ENCODE results near the gene ATP6AP1.
"Not testable (repeated sequence)": the region's sequence is repeated elsewhere in the genome, so short reads cannot be mapped to it uniquely, and the experiment has no call there.

Gene ATP6AP1

DNA sequence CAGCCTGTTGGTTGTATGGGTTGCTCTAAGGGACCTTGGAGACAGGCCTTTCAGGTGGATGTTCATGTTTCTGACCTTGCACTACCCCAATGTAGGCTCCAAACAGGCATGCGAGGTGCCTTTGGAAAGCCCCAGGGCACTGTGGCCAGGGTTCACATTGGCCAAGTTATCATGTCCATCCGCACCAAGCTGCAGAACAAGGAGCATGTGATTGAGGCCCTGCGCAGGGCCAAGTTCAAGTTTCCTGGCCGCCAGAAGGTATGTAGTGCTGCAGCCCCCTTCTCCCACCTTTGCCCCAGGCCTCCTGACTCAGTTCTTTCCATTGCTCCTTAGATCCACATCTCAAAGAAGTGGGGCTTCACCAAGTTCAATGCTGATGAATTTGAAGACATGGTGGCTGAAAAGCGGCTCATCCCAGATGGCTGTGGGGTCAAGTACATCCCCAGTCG is 28.1 kb upstream of the ATP6AP1 start:
- H2BK120ac ChIP-seq (ENCODE audit: low read depth, low read length); H2BK5ac ChIP-seq (ENCODE audit: low read depth, low read length, poor library complexity, severe bottlenecking); H4K8ac ChIP-seq (ENCODE audit: low read length); H3K79me1 ChIP-seq (replicated peaks; ENCODE audit: low read length, poor library complexity, severe bottlenecking); H2BK15ac ChIP-seq (ENCODE audit: low read depth, poor library complexity, severe bottlenecking); H3K4me1 ChIP-seq (ENCODE audit: control insufficient read depth, insufficient read depth, low read depth, low read length); H2AFZ ChIP-seq (ENCODE audit: low read depth, low read length); H3K18ac ChIP-seq (ENCODE audit: low read depth in 1 of 2, low read length in 2 of 2); H3K9me3 ChIP-seq (ENCODE audit: control insufficient read depth, low read length); H4K91ac ChIP-seq (ENCODE audit: low read length); H2AK5ac ChIP-seq (ENCODE audit: low read length, severe bottlenecking); H3K27ac ChIP-seq (ENCODE audit: low read length, poor library complexity, severe bottlenecking); H3K14ac ChIP-seq (ENCODE audit: low read length in 2 of 2); H3K4ac ChIP-seq (ENCODE audit: low read depth in 1 of 2, low read length in 2 of 2); H3K23ac ChIP-seq (ENCODE audit: low read length in 2 of 2); H3K27me3 ChIP-seq (ENCODE audit: control insufficient read depth in 1 of 2, insufficient read depth in 1 of 2, low read length in 2 of 2); DNase-seq; H2BK12ac ChIP-seq (ENCODE audit: low read length in 2 of 2): not testable (repeated sequence)
- WGBS, result 75% methylated on average over 1 of the region's 6 CpGs
- H3K36me3 ChIP-seq (ENCODE audit: control insufficient read depth in 1 of 2, insufficient read depth in 2 of 2, low read depth in 1 of 2, low read length in 2 of 2), result peaks cover 32 to 46% of the 10 kb centered on the region in 2 experiments
- H3K4me2 ChIP-seq (ENCODE audit: low read length, poor library complexity, severe bottlenecking), result peak overlapping the region; percentile 59
- H3K4me3 ChIP-seq (ENCODE audit: insufficient read depth in 1 of 2, low read depth in 1 of 2, low read length in 2 of 2), result peak overlapping the region in 1 of 2 experiments; percentile 84
- H3K9ac ChIP-seq (ENCODE audit: low read length), result peak overlapping the region; percentile 99

GRCh38 chrX:154401045-154401799 is 27.3 kb upstream of the ATP6AP1 start:
- Histone ChIP-seq H3K36me3 (ENCODE audit: control insufficient read depth in 1 of 2, insufficient read depth in 2 of 2, low read depth in 1 of 2, low read length in 2 of 2) (peaks cover 32 to 46% of the 10 kb centered on the region in 2 experiments), H2AK5ac (ENCODE audit: low read length, severe bottlenecking) (no peak overlapping the region), H3K14ac (ENCODE audit: low read length in 2 of 2) (no peak overlapping the region), H3K4ac (ENCODE audit: low read depth in 1 of 2, low read length in 2 of 2) (no peak overlapping the region), H3K9ac (ENCODE audit: low read length) (peak overlapping the region; percentile 99), H2BK120ac (ENCODE audit: low read depth, low read length) (no peak overlapping the region), H3K9me3 (ENCODE audit: control insufficient read depth, low read length) (peaks cover 8% of the 10 kb centered on the region), H2BK15ac (ENCODE audit: low read depth, poor library complexity, severe bottlenecking) (no peak overlapping the region), H2BK12ac (ENCODE audit: low read length in 2 of 2) (no peak overlapping the region), H3K79me1 (replicated peaks; ENCODE audit: low read length, poor library complexity, severe bottlenecking) (no peaks in the 10 kb centered on the region), H3K27me3 (ENCODE audit: control insufficient read depth in 1 of 2, insufficient read depth in 1 of 2, low read length in 2 of 2) (no peaks in the 10 kb centered on the region), H3K4me2 (ENCODE audit: low read length, poor library complexity, severe bottlenecking) (no peak overlapping the region), H3K18ac (ENCODE audit: low read depth in 1 of 2, low read length in 2 of 2) (no peak overlapping the region), H3K23ac (ENCODE audit: low read length in 2 of 2) (no peak overlapping the region), H3K4me1 (ENCODE audit: control insufficient read depth, insufficient read depth, low read depth, low read length) (peaks cover 8% of the 10 kb centered on the region), H4K8ac (ENCODE audit: low read length) (peak overlapping the region; percentile 28), H3K27ac (ENCODE audit: low read length, poor library complexity, severe bottlenecking) (no peak overlapping the region), H4K91ac (ENCODE audit: low read length) (no peak overlapping the region), H3K4me3 (ENCODE audit: insufficient read depth in 1 of 2, low read depth in 1 of 2, low read length in 2 of 2) (no peak overlapping the region), H2AFZ (ENCODE audit: low read depth, low read length) (no peak overlapping the region), H2BK5ac (ENCODE audit: low read depth, low read length, poor library complexity, severe bottlenecking) (no peak overlapping the region)
- peak; percentile 70 for DNase-seq
- WGBS, result 69% methylated on average over 6 of the region's 6 CpGs

GRCh38 chrX:154401918-154402621 is 26.4 kb upstream of the ATP6AP1 start:
- H3K4me1 ChIP-seq (ENCODE audit: control insufficient read depth, insufficient read depth, low read depth, low read length), result peaks cover 8% of the 10 kb centered on the region
- H2AK5ac ChIP-seq (ENCODE audit: low read length, severe bottlenecking), result no peak overlapping the region
- H3K18ac ChIP-seq (ENCODE audit: low read depth in 1 of 2, low read length in 2 of 2), result no peak overlapping the region
- no peak overlapping the region for H3K4me3 ChIP-seq (ENCODE audit: insufficient read depth in 1 of 2, low read depth in 1 of 2, low read length in 2 of 2)
- no peak overlapping the region for H2AFZ ChIP-seq (ENCODE audit: low read depth, low read length)
- H3K27me3 ChIP-seq (ENCODE audit: control insufficient read depth in 1 of 2, insufficient read depth in 1 of 2, low read length in 2 of 2), result no peaks in the 10 kb centered on the region
- H4K8ac ChIP-seq (ENCODE audit: low read length), result no peak overlapping the region
- 60% methylated on average over 3 of the region's 6 CpGs for WGBS
- H3K79me1 ChIP-seq (replicated peaks; ENCODE audit: low read length, poor library complexity, severe bottlenecking), result no peaks in the 10 kb centered on the region
- no peak overlapping the region for H3K23ac ChIP-seq (ENCODE audit: low read length in 2 of 2)
- H3K9ac ChIP-seq (ENCODE audit: low read length), result no peak overlapping the region
- peaks cover 8% of the 10 kb centered on the region for H3K9me3 ChIP-seq (ENCODE audit: control insufficient read depth, low read length)
- peaks cover 32 to 46% of the 10 kb centered on the region in 2 experiments for H3K36me3 ChIP-seq (ENCODE audit: control insufficient read depth in 1 of 2, insufficient read depth in 2 of 2, low read depth in 1 of 2, low read length in 2 of 2)
- no peak overlapping the region for H2BK120ac ChIP-seq (ENCODE audit: low read depth, low read length)
- no peak overlapping the region for H4K91ac ChIP-seq (ENCODE audit: low read length)
- DNase-seq, result peak; percentile 71
- no peak overlapping the region for H2BK12ac ChIP-seq (ENCODE audit: low read length in 2 of 2)
- no peak overlapping the region for H3K4ac ChIP-seq (ENCODE audit: low read depth in 1 of 2, low read length in 2 of 2)
- no peak overlapping the region for H2BK5ac ChIP-seq (ENCODE audit: low read depth, low read length, poor library complexity, severe bottlenecking)
- no peak overlapping the region for H3K4me2 ChIP-seq (ENCODE audit: low read length, poor library complexity, severe bottlenecking)
- H3K27ac ChIP-seq (ENCODE audit: low read length, poor library complexity, severe bottlenecking), result no peak overlapping the region
- H2BK15ac ChIP-seq (ENCODE audit: low read depth, poor library complexity, severe bottlenecking), result no peak overlapping the region
- no peak overlapping the region for H3K14ac ChIP-seq (ENCODE audit: low read length in 2 of 2)

GRCh38 chrX:154402622-154403127 is 25.8 kb upstream of the ATP6AP1 start:
- Histone ChIP-seq H2BK5ac (ENCODE audit: low read depth, low read length, poor library complexity, severe bottlenecking) (no peak overlapping the region), H3K14ac (ENCODE audit: low read length in 2 of 2) (no peak overlapping the region), H3K23ac (ENCODE audit: low read length in 2 of 2) (no peak overlapping the region), H3K27me3 (ENCODE audit: control insufficient read depth in 1 of 2, insufficient read depth in 1 of 2, low read length in 2 of 2) (no peaks in the 10 kb centered on the region), H2AK5ac (ENCODE audit: low read length, severe bottlenecking) (no peak overlapping the region), H2BK120ac (ENCODE audit: low read depth, low read length) (no peak overlapping the region), H3K9me3 (ENCODE audit: control insufficient read depth, low read length) (peaks cover 8% of the 10 kb centered on the region), H4K91ac (ENCODE audit: low read length) (no peak overlapping the region), H3K4me2 (ENCODE audit: low read length, poor library complexity, severe bottlenecking) (no peak overlapping the region), H3K79me1 (replicated peaks; ENCODE audit: low read length, poor library complexity, severe bottlenecking) (no peaks in the 10 kb centered on the region), H3K4me1 (ENCODE audit: control insufficient read depth, insufficient read depth, low read depth, low read length) (peaks cover 8% of the 10 kb centered on the region), H3K18ac (ENCODE audit: low read depth in 1 of 2, low read length in 2 of 2) (no peak overlapping the region), H3K36me3 (ENCODE audit: control insufficient read depth in 1 of 2, insufficient read depth in 2 of 2, low read depth in 1 of 2, low read length in 2 of 2) (peaks cover 32 to 46% of the 10 kb centered on the region in 2 experiments), H3K4me3 (ENCODE audit: insufficient read depth in 1 of 2, low read depth in 1 of 2, low read length in 2 of 2) (no peak overlapping the region), H2BK12ac (ENCODE audit: low read length in 2 of 2) (no peak overlapping the region), H3K9ac (ENCODE audit: low read length) (no peak overlapping the region), H2BK15ac (ENCODE audit: low read depth, poor library complexity, severe bottlenecking) (no peak overlapping the region), H2AFZ (ENCODE audit: low read depth, low read length) (no peak overlapping the region), H3K4ac (ENCODE audit: low read depth in 1 of 2, low read length in 2 of 2) (no peak overlapping the region), H3K27ac (ENCODE audit: low read length, poor library complexity, severe bottlenecking) (no peak overlapping the region), H4K8ac (ENCODE audit: low read length) (peak overlapping the region; percentile 41)
- DNase-seq, result peak; percentile 26
- 96% methylated on average over 16 of the region's 19 CpGs for WGBS

All from mesenchymal stem cell (in vitro differentiated cells and primary cell).